GM23338 (cell line): ENCODE data around the gene SIN3B. TPM values are rescaled to one million over a fixed set of nuclear protein-coding genes. Genes with fewer than 3 reads are reported as not detected.

Experiments
- ATAC-seq: fragments of 200-7000 bp; cut with Tn5 transposase; 3 replicates; pipeline ENCODE4 v1.9.1; 2020
- DNase-seq: peaks from one replicate; pipeline ENCODE4 v3.0.0-alpha.2; 2015; ENCODE audit warnings: low spot score
- H2AFZ ChIP-seq: fragments of 200-600 bp; sonication (generic); 2 replicates; pipeline ENCODE4 v1.8.0; 2016; ENCODE audit warnings: antibody characterized with exemption, mild to moderate bottlenecking, moderate library complexity
- H3F3A ChIP-seq: fragments of 200-600 bp; sonication (generic); replicated peaks from 2 replicates; pipeline ENCODE4 v1.8.0; 2017; ENCODE audit warnings: antibody characterized with exemption, mixed run types, low read depth
- H3K27ac ChIP-seq: fragments of 200-600 bp; sonication (generic); 2 replicates; pipeline ENCODE4 v1.6.1; 2016; ENCODE audit warnings: low read depth
- H3K27me3 ChIP-seq: fragments of 200-600 bp; sonication (generic); 2 replicates; pipeline ENCODE4 v1.8.0; 2016; ENCODE audit warnings: mild to moderate bottlenecking, mixed run types, moderate library complexity; ENCODE audit not compliant: insufficient read depth
- H3K36me3 ChIP-seq: fragments of 200-600 bp; sonication (generic); 2 replicates; pipeline ENCODE4 v1.8.0; 2016; ENCODE audit warnings: mild to moderate bottlenecking; ENCODE audit not compliant: insufficient read depth
- H3K4me1 ChIP-seq: fragments of 200-600 bp; sonication (generic); 2 replicates; pipeline ENCODE4 v1.8.0; 2016; ENCODE audit warnings: mild to moderate bottlenecking, moderate library complexity; ENCODE audit not compliant: insufficient read depth
- H3K4me2 ChIP-seq: fragments of 200-600 bp; sonication (generic); 2 replicates; pipeline ENCODE4 v1.7.1; 2017; ENCODE audit warnings: mixed run types
- H3K4me3 ChIP-seq: fragments of 200-600 bp; sonication (generic); 2 replicates; pipeline ENCODE4 v1.6.1; 2016; ENCODE audit warnings: mixed run types
- H3K79me2 ChIP-seq: fragments of 200-600 bp; sonication (generic); replicated peaks from 2 replicates; pipeline ENCODE4 v1.8.0; 2017; ENCODE audit warnings: mild to moderate bottlenecking; ENCODE audit not compliant: insufficient read depth
- H3K9me2 ChIP-seq: fragments of 200-600 bp; sonication (generic); 2 replicates; pipeline ENCODE4 v1.8.0; 2017; ENCODE audit not compliant: insufficient read depth
- H4K20me1 ChIP-seq: fragments of 200-600 bp; sonication (generic); replicated peaks from 2 replicates; pipeline ENCODE4 v1.8.0; 2017; ENCODE audit warnings: mild to moderate bottlenecking; ENCODE audit not compliant: insufficient read depth
- H3K27ac Mint-ChIP-seq: 2 replicates; pipeline ENCODE4 v1.8.0; 2020; ENCODE audit warnings: inconsistent platforms, mild to moderate bottlenecking, moderate library complexity, mixed read lengths
- H3K27me3 Mint-ChIP-seq: 3 replicates; pipeline ENCODE4 v1.8.0; 2022; ENCODE audit warnings: low read depth, mild to moderate bottlenecking, moderate library complexity, mixed read lengths, inconsistent platforms; ENCODE audit not compliant: insufficient read depth, poor library complexity
- H3K36me3 Mint-ChIP-seq: 3 replicates; pipeline ENCODE4 v1.8.0; 2021; ENCODE audit warnings: low read depth, mild to moderate bottlenecking, inconsistent platforms, moderate library complexity, mixed read lengths
- H3K4me1 Mint-ChIP-seq: 3 replicates; pipeline ENCODE4 v1.8.0; 2020; ENCODE audit warnings: mild to moderate bottlenecking, inconsistent platforms, mixed read lengths
- H3K4me3 Mint-ChIP-seq: 3 replicates; pipeline ENCODE4 v1.8.0; 2021; ENCODE audit warnings: moderate library complexity, mild to moderate bottlenecking, inconsistent platforms, mixed read lengths
- H3K9me3 Mint-ChIP-seq: 3 replicates; pipeline ENCODE4 v1.8.0; 2020; ENCODE audit warnings: moderate library complexity, mild to moderate bottlenecking, inconsistent platforms, mixed read lengths
- CREB1 ChIP-seq: fragments of 250-450 bp; sonication (Bioruptor Pico); IDR thresholded peaks from 2 replicates; pipeline ENCODE4 v1.5.0; 2020; ENCODE audit warnings: low read depth, mild to moderate bottlenecking, moderate library complexity
- CTCF ChIP-seq, 2 experiments: fragments of 200-600 bp in 1 of 2; sonication (generic) in 1 of 2; conservative IDR thresholded peaks; 2 replicates each; pipeline versions ENCODE4 v1.5.1 to v1.6.1; 2016 to 2017; ENCODE audit warnings: antibody characterized with exemption in 2 of 2, low read depth in 2 of 2, mild to moderate bottlenecking in 2 of 2, moderate library complexity in 1 of 2
- ETS1 ChIP-seq: IDR thresholded peaks from 2 replicates; pipeline ENCODE4 v1.6.1; 2016; ENCODE audit warnings: antibody characterized with exemption
- EZH2 ChIP-seq: fragments of 200-600 bp; sonication (generic); IDR thresholded peaks from one replicate; pipeline ENCODE4 v1.8.0; 2017; ENCODE audit warnings: antibody characterized with exemption, mild to moderate bottlenecking, low read depth; ENCODE audit not compliant: unreplicated experiment
- EZH2phosphoT487 ChIP-seq: fragments of 200-600 bp; sonication (generic); IDR thresholded peaks from one replicate; pipeline ENCODE4 v1.8.1; 2018; ENCODE audit warnings: antibody characterized with exemption; ENCODE audit not compliant: unreplicated experiment
- JUNB ChIP-seq: IDR thresholded peaks from one replicate; pipeline ENCODE4 v1.6.1; 2016; ENCODE audit warnings: antibody characterized with exemption; ENCODE audit not compliant: unreplicated experiment
- NANOG ChIP-seq: IDR thresholded peaks from 2 replicates; pipeline ENCODE4 v1.6.1; 2016; ENCODE audit warnings: antibody characterized with exemption, borderline replicate concordance
- POLR2AphosphoS5 ChIP-seq: IDR thresholded peaks from 2 replicates; pipeline ENCODE4 v1.6.1; 2016; ENCODE audit warnings: antibody characterized with exemption, low read depth
- REST ChIP-seq: IDR thresholded peaks from one replicate; pipeline ENCODE4 v1.6.1; 2018; ENCODE audit warnings: antibody characterized with exemption; ENCODE audit not compliant: unreplicated experiment
- STAT1 ChIP-seq: IDR thresholded peaks from one replicate; pipeline ENCODE4 v1.6.1; 2016; ENCODE audit warnings: antibody characterized with exemption; ENCODE audit not compliant: unreplicated experiment
- ZNF114 ChIP-seq: fragments of 250-450 bp; sonication (Bioruptor Pico); IDR thresholded peaks from 2 replicates; pipeline ENCODE4 v1.5.0; 2020; ENCODE audit warnings: mild to moderate bottlenecking, moderate library complexity
- ZNF331 ChIP-seq: fragments of 250-450 bp; sonication (Bioruptor Pico); IDR thresholded peaks from 2 replicates; pipeline ENCODE4 v1.5.0; 2020; ENCODE audit warnings: low read depth, mild to moderate bottlenecking, moderate library complexity
- ZNF462 ChIP-seq: fragments of 250-450 bp; sonication (Bioruptor Pico); IDR thresholded peaks from 2 replicates; pipeline ENCODE4 v1.5.0; 2020; ENCODE audit warnings: mild to moderate bottlenecking, moderate library complexity
- polyA plus RNA-seq: library from polyadenylated mRNA; unstranded; fragments of >200 nt; fragmentation: Nextera tagmentation; extraction: Ambion mirVana; gene quantifications from 2 replicates; pipeline ENCODE4 v1.2.1, GENCODE V29; 2016
- total RNA-seq: library from RNA; depleted of rRNA; stranded (reverse); fragments of >200 nt; shearing (Covaris generic); gene quantifications from 2 replicates; pipeline ENCODE4 v1.2.3, GENCODE V29; 2014

SIN3B gene
- total and polyA plus RNA-seq, 2 experiments from 2014 or later, result 37.6 to 68.6 TPM

- no peak overlapping the region for H2AFZ ChIP-seq
- H3K27me3 Mint-ChIP-seq, result peaks cover 8% of the 10 kb centered on the region
- no peak for ATAC-seq
- H3K4me3 ChIP-seq, result no peak overlapping the region
- H3K27ac ChIP-seq, result no peak overlapping the region
- TF ChIP-seq POLR2AphosphoS5, result no peak
- TF ChIP-seq REST, result no peak
- TF ChIP-seq NANOG, result no peak
- TF ChIP-seq EZH2phosphoT487, result no peak
- TF ChIP-seq JUNB, result no peak
- TF ChIP-seq ETS1, result no peak
- no peak for TF ChIP-seq CREB1 (CRISPR knock-in tag)
- no peak for TF ChIP-seq EZH2
- no peak for TF ChIP-seq ZNF114 (CRISPR knock-in tag)
- no peak for TF ChIP-seq CTCF (conservative IDR thresholded peaks at IDR 0.05; ENCODE audit: low read depth in 2 of 2)
- no peak for TF ChIP-seq ZNF462 (CRISPR knock-in tag)
- TF ChIP-seq STAT1, result no peak
- TF ChIP-seq ZNF331 (CRISPR knock-in tag), result no peak
- no peaks in the 10 kb centered on the region for H3K4me1 Mint-ChIP-seq
- no peak overlapping the region for H3K4me3 Mint-ChIP-seq
- no peaks in the 10 kb centered on the region for H3K4me1 ChIP-seq
- peaks cover 44% of the 10 kb centered on the region for H3K36me3 ChIP-seq
- peaks cover 88% of the 10 kb centered on the region for H3K36me3 Mint-ChIP-seq
- no peak overlapping the region for H3K27ac Mint-ChIP-seq
- no peaks in the 10 kb centered on the region for H3K9me3 Mint-ChIP-seq
- no peaks in the 10 kb centered on the region for H3K9me2 ChIP-seq
- DNase-seq, result no peak
- H3K79me2 ChIP-seq, result 0 out of 2 replicates have a peak, but pooled peaks cover 6% of the 10 kb centered on the region
- peaks cover 12% of the 10 kb centered on the region for H4K20me1 ChIP-seq
- no peak overlapping the region for H3K4me2 ChIP-seq
- H3K27me3 ChIP-seq, result no peaks in the 10 kb centered on the region
- H3F3A ChIP-seq, result no peaks in the 10 kb centered on the region
Observed at GRCh38 chr19:16850133-16850532, 20.9 kb downstream of the SIN3B start.
